GM19467 (cell line): Measurements from ENCODE around the gene NAT16.
"Not testable (repeated sequence)": the region's sequence is repeated elsewhere in the genome, so short reads cannot be mapped to it uniquely, and the experiment has no call there.

Experiments
- ATAC-seq: cut with Tn5 transposase; IDR thresholded peaks from one replicate; pipeline ENCODE4 v1.9.1; 2021; ENCODE audit warnings: mild to moderate bottlenecking, moderate library complexity; ENCODE audit not compliant: unreplicated experiment

The NAT16 gene

DNA sequence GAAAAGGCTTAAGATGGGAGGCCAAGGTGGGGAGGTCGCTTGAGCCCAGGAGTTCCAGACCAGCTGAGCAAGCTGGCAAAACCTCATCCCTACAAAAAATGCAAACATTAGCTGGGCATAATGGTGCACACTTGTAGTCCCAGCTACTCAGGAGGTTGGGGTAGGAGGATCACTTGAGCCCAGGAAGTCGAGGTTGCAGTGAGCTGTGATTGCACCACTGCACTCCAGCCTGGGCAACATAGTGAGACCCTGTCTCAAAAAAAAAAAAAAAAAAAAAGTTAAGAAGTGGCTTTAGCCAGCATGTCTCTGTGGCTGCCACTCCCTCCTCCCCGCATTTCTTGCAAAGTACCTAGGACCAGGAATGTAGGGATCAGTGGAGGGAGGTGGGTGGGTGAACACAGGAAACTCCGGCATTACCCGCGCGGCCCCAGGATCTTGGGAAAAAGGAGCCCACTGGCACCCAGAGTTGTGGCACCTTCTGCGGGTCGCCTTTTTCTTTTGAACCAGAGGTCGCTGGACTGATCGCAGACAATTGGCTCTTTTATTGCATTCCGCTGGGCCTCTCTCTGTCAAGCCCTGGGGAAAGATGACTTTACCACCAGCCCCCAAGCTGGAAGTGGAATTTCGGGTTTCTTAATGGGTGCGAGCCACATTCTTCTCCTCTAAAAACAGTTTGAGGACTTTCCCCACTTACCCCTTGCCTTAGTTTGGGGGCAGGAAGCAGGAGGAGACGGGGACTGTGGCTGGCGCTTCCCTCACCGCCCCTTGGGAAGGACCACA, 18.2 kb downstream of the NAT16 start:
- no peak for ATAC-seq

DNA sequence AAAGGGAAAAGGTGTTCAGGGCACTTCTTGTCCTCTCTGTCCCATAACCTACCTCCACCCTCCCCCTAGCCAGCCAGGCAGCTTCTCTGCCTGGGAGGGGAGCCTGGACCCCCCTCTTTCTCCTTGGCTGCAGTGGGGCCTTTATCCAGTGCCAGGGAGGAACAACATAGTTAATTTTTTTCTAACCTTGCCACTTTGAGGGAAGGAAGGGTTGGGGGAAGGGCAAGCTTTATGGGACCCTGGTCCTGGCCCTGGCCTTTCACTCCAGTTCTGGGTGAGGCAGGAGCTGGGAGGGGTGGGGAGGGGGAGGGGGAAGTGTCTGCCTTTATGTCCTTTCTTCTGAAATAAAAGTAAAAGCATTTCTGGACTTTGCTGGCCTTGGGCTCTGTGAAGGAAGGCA, 19.2 kb downstream of the NAT16 start:
- ATAC-seq = no peak

DNA sequence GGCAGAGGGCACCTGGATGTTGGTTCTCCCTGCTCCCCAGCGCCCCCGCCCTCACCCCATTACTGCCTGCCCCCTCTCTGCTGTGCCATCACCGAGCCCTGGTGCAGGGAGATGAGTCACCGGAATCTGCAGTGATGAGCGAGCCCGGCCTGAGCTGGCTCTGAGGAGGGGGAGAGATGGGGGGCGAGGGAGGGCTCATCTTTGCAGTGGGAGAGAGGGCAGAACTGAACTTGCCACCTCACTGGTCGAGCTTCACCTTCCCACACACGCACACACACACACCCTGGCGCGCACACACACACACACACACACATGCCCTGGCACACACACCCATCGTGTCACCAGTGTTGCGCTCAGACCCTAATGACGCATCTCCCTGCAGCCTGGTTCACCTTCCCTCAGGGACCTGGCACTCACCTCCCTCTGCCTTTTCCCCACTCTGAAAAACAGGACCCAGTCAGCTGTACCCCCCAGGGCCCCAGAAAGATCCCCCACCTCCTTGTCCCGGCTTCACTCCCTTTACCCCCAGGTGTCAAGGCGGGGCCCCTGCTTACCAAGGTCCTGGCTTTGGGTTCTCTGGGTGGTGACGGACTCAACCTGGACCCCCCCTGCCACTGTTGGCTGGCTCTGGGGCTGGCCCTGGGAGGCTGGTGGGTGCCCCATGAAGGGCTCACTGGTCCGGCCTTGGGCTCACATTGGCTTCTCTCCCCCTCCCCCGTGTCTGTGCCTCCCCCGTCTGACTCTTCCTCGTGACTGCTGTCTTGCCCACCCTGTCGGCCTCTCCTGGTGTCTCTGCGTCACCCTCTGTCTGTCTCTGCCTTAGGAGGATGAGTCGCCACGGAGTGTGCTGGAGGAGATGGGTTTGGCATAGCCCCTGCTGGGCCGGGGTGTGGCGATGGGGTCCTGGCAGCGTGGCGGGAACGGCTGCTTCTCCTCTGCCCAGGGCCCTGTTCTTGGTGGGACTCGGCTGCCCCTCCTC, 20.1 kb downstream of the NAT16 start:
- ATAC-seq = no peak

GRCh38 chr7:101156866-101157589, 23.1 kb downstream of the NAT16 start:
- ATAC-seq = no peak

- ATAC-seq = no peak
These were observed 23.8 kb downstream of the NAT16 start for GRCh38 chr7:101156277-101156676.

DNA sequence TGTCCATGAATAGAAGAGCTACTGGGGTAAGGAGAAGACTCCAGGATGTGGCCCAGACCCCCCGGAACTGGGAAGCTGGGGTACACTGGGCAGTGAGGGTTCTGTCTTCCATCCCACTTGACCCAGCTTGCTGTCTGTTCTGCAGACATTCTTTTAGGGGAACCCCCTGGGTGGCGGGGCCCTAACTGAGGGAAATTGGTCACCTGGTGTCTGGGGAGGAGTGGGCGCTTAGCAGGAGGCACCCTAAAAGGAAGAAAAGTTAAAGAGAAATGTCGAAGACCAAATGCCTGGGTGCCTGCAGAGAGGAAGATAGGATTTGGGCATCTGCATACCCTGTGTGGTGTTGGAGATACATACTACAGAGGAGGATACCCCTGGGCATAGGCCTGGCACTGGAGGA, 24.8 kb downstream of the NAT16 start:
- no peak for ATAC-seq

DNA sequence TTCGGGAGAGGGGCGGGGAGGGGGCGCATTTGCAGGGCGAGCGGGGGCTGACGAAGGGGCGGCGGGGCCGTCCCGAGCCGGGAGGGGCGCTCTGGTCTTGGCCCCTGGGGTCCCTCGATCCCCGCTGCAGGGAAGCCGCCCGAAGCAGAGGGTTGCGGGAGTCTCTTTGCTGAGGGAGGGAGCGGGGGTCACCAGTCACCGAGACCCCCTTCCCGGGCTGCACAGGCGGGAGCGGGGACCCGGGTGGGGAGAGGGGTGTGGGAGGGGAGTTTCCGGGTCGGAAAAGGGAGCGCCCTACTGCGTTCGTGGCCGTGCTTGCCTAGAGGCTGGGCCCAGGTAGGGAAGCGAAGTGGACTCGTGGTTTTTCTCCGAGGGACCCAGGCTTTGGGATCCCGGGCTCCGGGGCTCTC, 25.4 kb downstream of the NAT16 start:
- no peak for ATAC-seq

GRCh38 chr7:101153969-101154692, 26.0 kb downstream of the NAT16 start, which contains the start of gene AP1S1:
Gene AP1S1, plus strand, starts transcription at chr7:101154476. Its CDS starts 39 bp downstream, at chr7:101154515.
- ATAC-seq = peak; percentile 58

- ATAC-seq = no peak
These were observed 28.0 kb downstream of the NAT16 start for GRCh38 chr7:101151908-101152651.

DNA sequence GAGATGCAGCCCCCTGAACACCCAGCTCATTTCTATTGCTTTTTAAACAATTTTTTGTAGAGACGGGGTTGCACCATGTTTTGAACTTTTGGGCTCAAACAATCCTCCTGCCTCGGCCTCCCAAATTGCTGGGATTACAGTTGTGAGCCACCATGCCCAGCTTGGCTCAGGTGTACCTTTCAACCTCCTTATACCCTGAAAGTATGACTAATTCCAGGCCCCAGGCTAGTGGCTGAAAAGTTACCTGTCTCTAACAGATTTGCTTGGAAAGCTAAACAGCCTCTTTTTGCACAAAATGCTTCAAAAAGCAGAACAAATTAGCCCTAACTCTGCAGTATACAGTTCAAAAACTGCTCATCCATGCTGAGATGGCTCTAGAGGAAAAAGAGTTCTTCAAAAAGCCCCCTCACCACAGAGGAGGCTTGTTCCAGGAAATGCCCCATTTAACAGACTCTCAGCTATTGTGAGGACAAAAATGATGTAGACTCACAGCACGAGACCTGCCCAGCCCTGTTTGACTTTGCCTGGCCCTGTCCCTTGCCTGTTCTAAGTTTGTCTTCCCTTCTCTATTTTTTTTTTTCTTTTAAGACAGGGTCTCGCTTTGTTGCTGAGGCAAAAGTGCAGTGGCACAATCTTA, 39.2 kb downstream of the NAT16 start:
- ATAC-seq = no peak

- no peak for ATAC-seq
These were observed 39.8 kb downstream of the NAT16 start for GRCh38 chr7:101140339-101140699.

- ATAC-seq = no peak
These were observed 41.8 kb downstream of the NAT16 start for GRCh38 chr7:101138213-101138870.

DNA sequence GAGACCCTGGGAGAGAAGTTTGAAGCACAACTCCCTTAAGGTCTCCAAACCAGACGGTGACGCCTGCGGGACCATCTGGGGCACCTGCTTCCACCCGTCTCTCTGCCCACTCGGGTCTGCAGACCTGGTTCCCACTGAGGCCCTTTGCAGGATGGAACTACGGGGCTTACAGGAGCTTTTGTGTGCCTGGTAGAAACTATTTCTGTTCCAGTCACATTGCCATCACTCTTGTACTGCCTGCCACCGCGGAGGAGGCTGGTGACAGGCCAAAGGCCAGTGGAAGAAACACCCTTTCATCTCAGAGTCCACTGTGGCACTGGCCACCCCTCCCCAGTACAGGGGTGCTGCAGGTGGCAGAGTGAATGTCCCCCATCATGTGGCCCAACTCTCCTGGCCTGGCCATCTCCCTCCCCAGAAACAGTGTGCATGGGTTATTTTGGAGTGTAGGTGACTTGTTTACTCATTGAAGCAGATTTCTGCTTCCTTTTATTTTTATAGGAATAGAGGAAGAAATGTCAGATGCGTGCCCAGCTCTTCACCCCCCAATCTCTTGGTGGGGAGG, 42.4 kb downstream of the NAT16 start:
- no peak for ATAC-seq

GRCh38 chr7:101134399-101134980, 45.6 kb downstream of the NAT16 start:
- ATAC-seq = no peak

- no peak for ATAC-seq
These were observed 46.3 kb downstream of the NAT16 start for GRCh38 chr7:101133621-101134398.

DNA sequence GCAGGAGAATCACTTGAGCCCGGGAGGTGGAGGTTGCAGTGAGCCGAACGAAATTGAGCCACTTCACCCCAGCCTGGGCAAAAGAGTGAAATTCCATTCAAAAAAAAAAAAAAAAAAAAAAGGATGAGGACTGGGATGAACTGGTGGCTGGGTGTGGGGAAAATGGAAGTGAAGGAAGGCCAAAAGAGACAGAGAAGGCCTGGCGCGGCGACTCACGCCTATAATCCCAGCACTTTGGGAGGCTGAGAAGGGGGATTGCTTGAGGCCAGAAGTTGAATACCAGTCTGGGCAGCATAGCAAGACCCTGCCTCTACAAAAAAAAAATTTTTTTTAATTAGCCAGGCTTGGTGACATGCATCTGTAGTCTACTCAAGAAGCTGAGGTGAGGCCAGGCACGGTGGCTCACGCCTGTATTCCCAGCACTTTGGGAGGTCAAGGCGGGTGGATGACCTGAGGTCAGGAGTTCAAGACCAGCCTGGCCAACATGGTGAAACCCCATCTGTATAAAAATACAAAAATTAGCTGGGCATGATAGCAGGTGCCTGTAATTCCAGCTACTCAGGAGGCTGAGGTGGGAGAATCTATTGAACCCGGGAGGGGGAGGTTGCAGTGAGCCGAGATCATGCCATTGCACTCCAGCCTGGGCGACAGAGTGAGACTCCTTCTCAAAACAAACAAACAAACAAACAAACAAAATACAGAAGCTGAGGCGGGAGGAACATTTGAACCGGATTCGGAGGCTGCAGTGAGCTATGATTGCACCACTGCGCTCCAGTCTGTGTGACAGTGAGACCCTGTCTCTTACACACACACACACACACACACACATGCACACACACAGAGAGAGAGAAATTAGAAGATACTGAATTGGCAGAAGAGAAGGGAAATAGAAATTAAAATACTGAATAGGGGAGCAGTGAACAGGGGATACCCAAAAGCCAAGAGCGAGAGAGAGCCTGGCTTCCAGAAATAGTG, 47.2 kb downstream of the NAT16 start:
- ATAC-seq = not testable (repeated sequence)
